Retinal pigment epithelial cell (primary cell): ENCODE data around the gene AXDND1.
"Not testable (repeated sequence)": the region's sequence is repeated elsewhere in the genome, so short reads cannot be mapped to it uniquely, and the experiment has no call there.

ENCODE experiments used
- DNase-seq: peaks from one replicate; pipeline ENCODE4 v3.0.0-alpha.2; 2010; ENCODE audit warnings: low read depth
- H3K4me3 ChIP-seq: 2 replicates; pipeline ENCODE4 v1.5.1; 2011; ENCODE audit warnings: mild to moderate bottlenecking, low read length, control low read depth, moderate library complexity
- CTCF ChIP-seq: conservative IDR thresholded peaks from 2 replicates; pipeline ENCODE4 v1.5.1; 2011; ENCODE audit warnings: low read depth, low read length, control low read depth, inconsistent platforms

AXDND1 gene

GRCh38 chr1:179341943-179342547 is 23.7 kb upstream of the AXDND1 start:
- no peak overlapping the region for H3K4me3 ChIP-seq
- no peak for DNase-seq
- no peak for TF ChIP-seq CTCF

- no peak for TF ChIP-seq CTCF
- no peak for DNase-seq
Observed at GRCh38 chr1:179342740-179343404, 22.9 kb upstream of the AXDND1 start.

GRCh38 chr1:179351281-179351680 is 14.5 kb upstream of the AXDND1 start:
- no peak for TF ChIP-seq CTCF
- DNase-seq = no peak
- no peak overlapping the region for H3K4me3 ChIP-seq

More at GRCh38 chr1:179342740-179343404, 22.9 kb upstream of the AXDND1 start:
- no peak overlapping the region for H3K4me3 ChIP-seq

- H3K4me3 ChIP-seq = no peak overlapping the region
- DNase-seq = no peak
- no peak for TF ChIP-seq CTCF
Observed at GRCh38 chr1:179352236-179352635, 13.5 kb upstream of the AXDND1 start.

- no peak for DNase-seq
- no peak overlapping the region for H3K4me3 ChIP-seq
- no peak for TF ChIP-seq CTCF
Observed at GRCh38 chr1:179353546-179353945, 12.2 kb upstream of the AXDND1 start.

- DNase-seq, H3K4me3 ChIP-seq: not testable (repeated sequence)
Observed at GRCh38 chr1:179361631-179362030, 4.1 kb upstream of the AXDND1 start.

- peak; percentile 1 for TF ChIP-seq CTCF
- H3K4me3 ChIP-seq = peak overlapping the region; percentile 91
- no peak for DNase-seq
Observed at GRCh38 chr1:179366093-179366800, 476 bp downstream of the AXDND1 start.
